Vagina (tissue), 2 donors: ENCODE results near the gene YWHAG.

Experiments
- CTCF ChIP-seq, 3 experiments: fragments of 450-650 bp in 2 of 3; fragments of 200-600 bp in 1 of 3; sonication (generic) in 1 of 3; IDR thresholded peaks; one replicate each; pipeline ENCODE4 v1.5.1; 2017 to 2019; ENCODE audit warnings: antibody characterized with exemption in 3 of 3, mild to moderate bottlenecking in 2 of 3, moderate library complexity in 2 of 3
- POLR2AphosphoS5 ChIP-seq, 2 donors: sonication (generic); formaldehyde crosslinking; IDR thresholded peaks; one replicate each; pipeline ENCODE4 v1.9.0; 2017; ENCODE audit warnings: antibody characterized with exemption in 2 of 2, mild to moderate bottlenecking in 2 of 2, low read depth in 1 of 2; ENCODE audit not compliant: insufficient read depth in 1 of 2

GRCh38 chr7:76338298-76339084, 20.3 kb downstream of the YWHAG start:
- TF ChIP-seq CTCF (IDR thresholded peaks at IDR 0.05) (no peak), POLR2AphosphoS5 (IDR thresholded peaks at IDR 0.05; ENCODE audit: insufficient read depth in 1 of 2, low read depth in 1 of 2) (no peak)
